Stimulated activated CD8-positive, alpha-beta memory T cell treated with anti-CD3 and anti-CD28 coated beads, Interleukin-12 subunit alpha, Interleukin-12 subunit beta, amount 100 ng/mL, for 24 hours (primary cell): Measurements from ENCODE around the gene WWP2.

Experiments used
- DNase-seq: peaks from one replicate; pipeline ENCODE4 v3.0.0-alpha.2; 2020; ENCODE audit errors: extremely low read depth

Gene WWP2

DNA sequence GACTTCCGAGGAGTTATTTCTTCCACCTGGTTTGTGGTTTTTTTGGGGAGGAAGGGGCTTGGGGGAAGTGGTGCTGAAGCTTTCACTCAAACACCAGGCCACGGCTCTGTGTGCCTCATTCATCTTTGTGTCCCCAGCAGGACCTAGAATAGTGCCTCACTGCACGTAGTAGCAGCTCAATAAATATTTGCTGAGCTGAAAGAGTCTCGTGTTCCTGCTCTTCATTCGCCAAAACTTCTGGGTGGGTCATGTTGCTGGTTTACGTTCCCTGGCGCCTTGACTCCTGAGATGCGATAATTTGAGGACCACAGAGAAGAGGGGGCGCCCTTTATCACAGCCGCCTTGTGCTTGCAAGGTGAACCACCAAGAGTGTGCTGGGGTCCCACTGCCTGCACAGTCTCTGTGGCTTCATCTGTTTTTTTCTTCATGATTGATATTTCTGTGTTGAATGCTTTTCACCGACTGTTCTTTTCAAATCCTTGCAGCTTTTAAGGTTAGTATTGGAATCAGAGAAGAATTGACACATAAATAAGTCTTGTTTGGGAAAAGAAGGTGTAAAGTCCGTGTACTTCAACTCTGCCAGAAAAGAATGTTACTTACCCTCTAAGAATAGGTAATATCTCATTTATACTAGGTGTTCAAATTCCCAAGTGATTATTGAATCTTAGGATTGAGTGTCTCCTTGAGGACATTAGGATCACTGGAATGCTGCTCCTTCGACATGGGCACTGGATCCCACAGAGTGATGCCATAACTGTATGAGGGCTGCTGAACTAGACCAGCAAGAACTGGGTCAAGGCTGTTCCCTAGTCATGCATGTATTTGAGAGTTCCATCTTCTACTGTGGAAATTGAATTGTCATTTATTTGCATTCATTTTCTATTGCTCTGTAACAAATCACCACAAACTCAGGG, 96.3 kb downstream of the WWP2 start:
- DNase-seq, result no peak

DNA sequence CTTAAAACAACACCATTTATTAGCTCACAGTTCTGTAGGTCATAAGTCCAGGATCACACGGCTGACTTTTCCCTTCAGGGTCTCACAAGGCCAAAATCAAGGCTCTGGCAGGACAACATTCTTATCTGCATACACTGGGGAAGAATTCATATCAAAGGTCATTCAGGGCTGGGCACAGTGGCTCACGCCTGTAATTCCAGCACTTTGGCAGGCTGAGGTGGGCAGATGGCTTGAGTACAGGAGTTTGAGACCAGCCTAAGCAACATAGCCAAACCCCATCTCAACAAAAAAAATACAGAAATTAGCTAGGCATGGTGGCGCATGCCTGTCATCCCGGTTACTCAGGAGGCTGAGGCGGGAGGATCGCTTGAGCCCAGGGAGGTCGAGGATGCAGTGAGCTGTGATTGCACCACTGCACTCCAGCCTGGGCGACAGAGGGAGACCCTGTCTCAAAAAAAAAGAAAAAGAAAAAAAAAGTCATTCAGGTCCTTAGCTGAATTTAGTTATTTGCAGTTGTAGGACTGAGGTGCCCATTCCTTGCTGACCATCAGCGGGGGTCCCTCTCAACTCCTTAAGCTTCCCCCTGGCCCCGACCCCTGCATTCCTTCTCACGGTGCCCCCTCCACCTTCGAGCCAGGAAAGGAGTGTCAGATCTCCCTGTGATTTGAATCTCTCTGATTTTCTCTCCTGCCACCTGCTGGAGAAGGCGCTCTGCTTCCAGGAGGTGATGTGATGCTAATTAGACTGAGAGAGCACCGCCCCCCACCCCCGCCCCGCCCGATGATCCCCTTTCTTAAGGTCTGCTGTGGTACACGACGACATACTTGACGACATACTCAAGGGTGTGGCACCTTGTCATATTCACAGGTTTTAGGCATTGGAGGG, 97.2 kb downstream of the WWP2 start:
- no peak for DNase-seq

DNA sequence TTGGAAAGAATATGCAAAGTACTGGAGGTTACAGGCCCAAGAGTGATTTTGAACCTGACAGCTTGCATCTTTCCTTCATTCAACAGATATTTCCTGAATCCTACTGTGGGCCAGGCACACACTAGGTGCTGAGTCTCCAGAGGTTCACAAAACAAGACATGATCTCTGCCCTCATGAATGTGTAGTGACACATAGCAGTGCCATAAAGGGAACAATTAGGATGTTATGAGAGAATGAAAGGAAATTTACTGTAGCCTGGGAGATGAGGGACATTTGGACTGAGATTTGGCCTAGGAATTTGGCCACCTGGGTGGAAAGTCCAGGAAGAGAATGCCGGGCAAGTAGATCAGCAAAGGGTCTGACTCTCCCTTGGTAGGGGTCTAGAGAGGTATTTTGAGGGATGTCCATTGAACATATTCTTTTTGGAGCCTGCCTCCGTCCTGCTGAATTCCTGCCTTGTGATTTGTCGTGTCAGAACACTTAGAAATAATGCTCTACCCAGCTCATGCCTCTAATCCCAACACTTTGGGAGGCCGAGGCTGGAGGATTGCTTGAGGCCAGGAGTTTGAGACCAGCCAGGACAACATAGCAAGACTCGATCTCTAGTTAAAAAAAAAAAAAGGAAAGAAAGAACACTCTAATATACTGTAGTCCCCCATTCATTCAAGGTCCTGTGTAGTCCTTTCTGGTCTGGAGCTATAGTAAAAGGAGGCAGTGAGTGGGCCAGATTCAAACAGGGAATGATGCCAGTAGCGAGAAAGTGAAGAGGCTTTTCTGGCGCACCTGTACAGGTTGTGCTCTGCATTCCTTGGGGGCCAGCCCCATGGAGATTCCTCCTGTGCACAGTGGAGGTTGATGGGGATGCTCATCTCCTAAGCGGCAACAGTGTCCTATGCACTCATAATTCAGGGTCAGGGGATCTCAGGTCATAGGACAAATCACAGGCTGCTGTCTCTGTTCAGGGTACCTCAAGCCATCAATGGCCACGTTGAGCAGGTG, 98.4 kb downstream of the WWP2 start:
- no peak for DNase-seq

DNA sequence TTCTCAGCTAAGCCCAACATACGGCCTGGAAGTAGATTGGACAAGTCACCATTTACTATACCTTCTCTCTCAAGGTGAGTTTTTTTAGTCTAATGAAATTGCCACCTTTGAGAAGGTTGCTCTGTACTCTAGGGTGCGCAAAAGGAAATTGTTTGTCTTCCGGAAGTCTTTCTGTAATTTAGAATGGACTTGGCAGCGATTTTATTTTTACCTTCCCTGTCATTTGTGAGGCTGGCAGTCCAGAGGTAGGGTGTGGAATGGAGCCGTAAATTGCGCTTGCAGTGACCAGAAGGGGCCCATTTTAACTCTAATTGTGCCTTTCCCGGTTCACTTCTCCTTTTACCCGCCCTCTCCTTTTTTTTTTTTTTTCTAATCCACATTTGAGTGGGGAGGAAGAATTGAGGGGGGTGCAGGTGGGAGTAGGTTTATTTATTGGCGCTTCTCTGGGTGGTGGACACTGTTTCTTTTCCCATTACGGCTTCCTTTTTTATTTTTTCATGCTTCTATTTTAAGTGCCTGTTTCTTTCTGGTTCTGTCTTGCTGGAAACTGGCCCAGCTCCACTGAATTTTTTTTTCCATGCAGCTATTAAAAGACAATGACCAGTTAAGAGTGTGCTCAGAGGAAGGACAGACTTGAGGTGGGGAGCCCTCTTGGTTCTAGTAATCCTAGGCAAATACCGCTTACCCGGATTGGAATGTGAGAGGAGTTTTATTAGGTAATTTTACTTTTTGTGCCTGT, 99.3 kb downstream of the WWP2 start:
- DNase-seq, result no peak

DNA sequence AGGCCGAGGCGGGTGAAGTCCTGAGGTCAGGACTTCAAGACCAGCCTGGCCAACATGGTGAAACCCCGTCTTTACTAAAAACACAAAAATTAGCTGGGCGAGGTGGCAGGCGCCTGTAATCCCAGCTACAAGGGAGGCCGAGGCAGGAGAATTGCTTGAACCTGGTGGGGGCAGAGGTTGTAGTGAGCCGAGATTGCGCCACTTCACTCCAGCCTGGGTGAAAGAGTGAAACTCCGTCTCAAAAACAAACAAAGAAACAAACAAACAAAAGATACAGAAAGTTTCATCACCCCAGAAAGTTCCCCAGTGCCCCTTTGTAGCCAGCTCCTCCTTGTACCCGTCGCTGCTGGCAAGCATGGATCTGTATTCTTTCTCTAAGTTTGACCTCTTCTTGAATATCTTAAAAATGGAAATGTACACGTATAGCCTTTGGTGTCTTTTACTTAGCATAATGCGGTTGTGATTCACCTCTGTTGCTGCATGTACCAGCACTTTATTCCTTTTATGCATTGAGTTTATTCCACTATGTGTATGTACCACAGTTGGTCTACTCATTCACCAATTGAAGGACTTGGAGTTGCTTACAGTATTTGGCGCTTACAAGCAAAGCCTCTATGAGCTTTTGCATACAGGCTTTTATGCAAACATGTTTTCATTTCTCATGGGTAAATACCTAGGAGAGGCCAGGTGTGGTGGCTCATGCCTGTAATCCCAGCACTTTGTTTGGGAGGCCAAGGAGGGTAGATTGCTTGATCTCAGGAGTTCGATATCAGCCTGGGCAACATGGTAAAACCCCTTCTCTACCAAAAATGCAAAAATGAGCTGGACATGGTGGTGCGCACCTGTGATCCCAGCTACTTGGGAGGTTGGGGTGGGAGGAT, 101.5 kb downstream of the WWP2 start:
- DNase-seq, result no peak

DNA sequence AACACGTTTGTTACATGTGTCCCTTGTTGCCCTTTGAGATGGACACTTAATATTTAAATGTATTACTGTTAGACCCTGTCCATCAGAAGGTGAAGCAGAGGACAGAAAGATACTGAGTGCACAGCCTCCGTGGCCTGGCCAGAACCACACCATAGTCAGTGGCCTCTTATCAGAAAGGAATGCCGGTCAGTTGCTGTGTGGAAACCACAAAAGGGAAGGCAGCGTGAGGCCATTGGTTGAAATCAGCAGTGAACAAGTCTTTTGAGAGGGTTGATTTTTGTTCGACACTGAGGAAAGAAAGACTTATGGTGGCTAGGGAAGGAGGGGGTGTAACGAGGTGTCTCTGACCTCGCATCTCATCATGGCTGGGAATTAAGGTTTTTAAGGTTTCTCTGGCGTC, 103.6 kb downstream of the WWP2 start:
- DNase-seq, result no peak

DNA sequence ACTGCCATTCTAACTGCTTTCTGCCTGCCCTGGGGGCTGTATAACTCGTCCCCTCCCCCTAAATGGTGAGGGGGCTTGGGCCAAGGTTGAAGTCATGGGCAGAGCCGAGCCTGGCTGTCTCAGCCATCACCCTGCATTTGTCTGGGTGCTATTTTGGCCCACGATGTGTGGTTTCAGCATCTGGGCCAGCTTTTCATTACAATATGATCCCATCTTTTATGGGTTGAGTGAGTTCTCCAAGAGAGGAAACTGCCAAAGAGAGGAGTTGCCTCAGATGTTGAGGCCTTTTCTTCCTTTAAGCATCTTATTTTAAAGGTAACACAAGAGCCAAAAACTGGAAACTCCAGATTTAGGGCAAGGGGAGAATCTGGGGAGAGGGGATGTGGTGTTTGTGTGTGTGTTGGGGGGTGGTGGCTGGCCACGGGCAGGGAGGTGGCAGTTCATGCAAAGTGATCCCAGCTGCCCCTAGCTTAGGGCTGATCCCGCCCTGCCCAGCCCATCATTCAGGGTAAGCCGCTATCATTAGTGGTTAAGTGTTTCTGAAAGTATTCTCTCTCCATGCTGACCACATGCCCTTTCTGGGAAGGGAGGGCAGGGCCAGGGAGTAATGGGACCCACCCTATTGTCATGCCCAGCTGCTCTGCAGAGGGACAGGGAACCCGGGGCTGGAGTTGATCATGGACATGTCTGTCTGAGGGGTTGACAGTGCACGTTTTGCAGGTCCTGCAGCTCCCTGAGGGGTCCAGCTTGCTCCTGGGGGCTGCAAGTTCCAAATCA, 105.8 kb downstream of the WWP2 start:
- DNase-seq, result no peak

DNA sequence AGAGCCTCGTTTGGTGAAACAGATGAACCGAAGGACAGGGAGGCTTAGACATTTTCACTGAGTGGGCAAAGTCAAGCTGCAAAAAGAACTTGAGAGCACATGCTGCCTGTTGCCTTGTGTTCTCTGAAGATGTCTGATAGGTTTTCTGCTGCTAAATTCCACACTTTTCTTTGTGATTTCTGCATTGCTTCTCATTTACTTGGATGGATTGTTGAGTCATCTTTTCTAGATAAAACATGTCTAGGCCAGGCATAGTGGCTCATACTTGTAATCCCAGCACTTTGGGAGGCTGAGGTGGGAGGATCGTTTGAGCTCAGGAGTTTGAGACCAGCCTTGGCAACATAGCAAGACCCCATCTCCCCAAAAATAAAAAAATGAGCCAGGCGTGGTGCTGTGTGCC, 108.6 kb downstream of the WWP2 start:
- no peak for DNase-seq

DNA sequence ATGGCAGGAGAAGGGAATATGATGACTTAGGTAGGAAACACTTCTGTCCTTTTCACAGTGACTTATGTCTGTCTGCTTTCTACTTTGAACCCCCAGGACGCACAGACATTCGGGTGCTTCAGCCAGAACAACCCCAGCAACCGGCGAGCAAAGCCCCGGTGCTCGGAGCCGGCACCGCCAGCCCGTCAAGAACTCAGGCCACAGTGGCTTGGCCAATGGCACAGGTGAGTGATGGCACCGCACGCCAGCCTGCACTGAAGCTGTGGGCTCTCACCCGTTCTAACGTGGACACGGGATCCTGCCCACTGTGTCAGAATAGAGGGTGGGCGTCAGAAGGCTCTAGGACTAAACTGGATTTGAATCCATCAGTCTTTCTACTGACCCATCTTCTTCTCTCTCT, 109.6 kb downstream of the WWP2 start:
- no peak for DNase-seq

DNA sequence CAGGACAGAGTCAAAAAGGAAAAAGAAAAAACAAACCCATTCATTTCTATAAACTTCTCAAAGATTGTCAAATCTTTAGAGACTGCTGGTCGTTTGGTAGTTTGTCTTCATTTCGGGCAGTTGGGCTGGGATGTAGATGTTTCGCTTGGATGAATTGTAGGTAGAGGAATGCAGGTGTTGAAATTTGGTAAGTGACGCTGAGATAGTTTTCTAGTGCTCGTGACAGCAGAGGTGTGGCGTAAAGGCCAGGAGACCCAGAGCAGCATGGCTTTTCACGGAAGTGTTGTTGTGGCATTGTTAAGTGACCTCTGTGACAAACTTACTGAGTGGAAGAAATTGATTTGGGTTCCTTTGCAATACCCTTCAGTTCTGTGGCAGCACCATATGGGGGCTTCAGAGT, 110.8 kb downstream of the WWP2 start:
- DNase-seq, result no peak

DNA sequence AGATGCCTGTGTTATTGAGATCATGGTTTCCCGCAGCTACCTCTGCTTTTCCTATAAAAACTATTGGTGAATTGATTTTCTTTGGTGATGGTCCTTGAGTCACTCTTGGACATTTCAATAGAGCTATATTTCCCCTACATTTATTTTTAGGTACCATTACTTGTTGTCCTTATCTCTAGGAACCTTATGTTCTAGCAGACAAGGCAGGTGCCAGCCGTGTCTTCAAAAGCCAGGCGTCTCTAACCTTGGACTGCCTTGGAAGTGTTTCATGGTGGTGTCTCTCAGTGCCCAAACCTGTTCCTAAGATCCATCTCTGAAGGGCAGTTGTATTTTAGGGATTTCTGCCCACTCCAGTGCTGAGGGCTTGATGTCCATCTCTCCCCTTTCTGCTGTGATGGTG, 111.7 kb downstream of the WWP2 start:
- DNase-seq, result no peak

DNA sequence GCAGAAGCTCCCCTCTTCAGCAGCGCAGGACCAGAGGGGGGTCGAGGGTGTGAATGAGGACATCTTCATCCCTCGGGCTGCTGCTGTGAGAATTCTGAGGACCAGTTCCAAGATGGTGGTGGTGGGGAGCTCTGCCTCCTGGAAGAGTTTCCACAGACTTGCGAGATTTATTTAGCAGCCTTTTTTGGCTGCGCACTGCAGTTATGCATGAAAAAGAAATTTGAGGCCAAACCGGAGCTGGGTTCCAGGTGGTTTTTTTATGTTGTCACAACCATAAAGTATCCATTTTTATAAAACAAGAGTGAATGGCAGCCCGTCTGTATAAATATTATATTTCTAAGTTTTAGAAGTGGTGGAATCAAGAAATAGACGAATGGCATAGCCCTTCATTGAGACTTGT, 112.1 kb downstream of the WWP2 start:
- DNase-seq, result no peak

DNA sequence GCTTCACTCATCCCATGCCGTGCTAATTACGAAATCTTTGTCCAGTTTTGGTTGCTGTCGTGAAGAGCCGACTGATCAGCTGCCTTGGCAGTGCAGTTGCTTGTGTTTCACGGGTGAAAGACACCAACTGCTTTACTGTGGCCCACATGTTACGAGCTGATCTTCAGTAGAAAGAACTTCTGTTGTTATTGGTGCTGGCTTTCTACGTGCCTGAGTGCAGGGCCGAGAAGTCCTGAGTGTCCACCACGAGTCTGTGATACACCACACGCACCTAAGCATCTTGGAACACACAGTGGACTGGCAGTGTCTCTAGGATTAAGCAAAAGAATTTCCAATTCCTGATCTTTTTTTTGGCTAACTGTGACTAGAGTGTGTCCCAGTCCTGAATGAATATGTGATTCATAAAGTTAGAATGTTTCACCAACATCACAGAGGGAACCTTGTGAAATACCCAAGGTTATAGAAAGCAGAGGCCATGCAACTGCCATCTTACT, 118.6 kb downstream of the WWP2 start:
- DNase-seq, result no peak

DNA sequence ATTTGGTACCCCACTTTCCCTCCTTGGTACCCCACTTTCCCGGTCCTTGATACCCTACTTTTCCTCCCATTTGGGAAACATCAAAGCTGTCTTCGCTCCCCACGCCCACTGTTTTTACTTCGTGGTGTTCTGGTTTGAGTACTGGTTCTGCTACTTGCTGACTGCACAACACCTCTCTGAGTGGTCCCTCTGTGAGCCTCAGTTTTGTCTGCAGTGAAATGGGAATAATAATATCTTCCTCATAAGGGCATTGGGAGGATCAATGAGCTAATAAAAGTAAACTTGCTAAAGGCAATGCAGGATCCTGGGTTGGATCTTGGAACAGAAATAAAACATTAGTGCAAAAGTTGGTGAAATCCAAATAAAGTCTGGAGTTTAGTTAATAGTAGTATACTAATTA, 119.0 kb downstream of the WWP2 start:
- DNase-seq, result no peak

DNA sequence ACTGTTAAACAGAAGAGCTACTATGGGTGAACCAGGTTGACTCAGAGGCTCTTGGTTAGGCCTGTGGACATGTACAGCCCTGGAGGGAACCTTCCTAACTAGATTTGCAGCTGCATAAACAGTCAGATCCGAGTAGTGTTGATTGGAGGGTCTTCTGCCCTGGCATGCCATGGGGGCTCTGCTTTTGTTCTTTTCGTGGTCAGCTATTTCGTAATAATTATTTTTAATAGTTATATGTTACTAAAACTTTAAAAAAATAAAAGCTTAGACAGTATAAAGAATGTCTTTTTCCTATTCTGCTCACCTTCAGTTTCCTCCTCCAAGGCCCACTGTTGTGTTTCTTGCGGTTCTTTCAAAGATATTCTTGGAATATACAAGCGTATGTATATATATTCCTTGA, 121.6 kb downstream of the WWP2 start:
- DNase-seq, result no peak

DNA sequence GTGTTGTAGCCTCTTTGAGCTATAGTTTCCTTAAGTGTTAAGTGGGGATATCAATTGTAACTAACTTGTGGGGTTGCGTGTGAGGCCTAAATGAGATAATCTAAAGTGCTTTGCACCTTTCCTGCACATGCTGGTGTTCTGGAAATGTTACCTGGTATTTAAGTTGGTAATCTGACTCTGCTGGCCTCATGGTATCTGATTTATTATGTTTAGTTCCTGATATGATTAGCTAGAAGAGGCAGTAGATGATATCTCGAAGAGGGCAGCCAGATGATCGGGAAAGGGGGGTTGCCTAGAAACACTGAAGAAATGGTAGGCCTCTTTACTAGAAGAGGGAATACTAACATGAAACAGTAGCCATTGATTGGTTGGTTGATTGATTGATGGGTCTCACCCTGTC, 123.6 kb downstream of the WWP2 start:
- DNase-seq, result no peak

DNA sequence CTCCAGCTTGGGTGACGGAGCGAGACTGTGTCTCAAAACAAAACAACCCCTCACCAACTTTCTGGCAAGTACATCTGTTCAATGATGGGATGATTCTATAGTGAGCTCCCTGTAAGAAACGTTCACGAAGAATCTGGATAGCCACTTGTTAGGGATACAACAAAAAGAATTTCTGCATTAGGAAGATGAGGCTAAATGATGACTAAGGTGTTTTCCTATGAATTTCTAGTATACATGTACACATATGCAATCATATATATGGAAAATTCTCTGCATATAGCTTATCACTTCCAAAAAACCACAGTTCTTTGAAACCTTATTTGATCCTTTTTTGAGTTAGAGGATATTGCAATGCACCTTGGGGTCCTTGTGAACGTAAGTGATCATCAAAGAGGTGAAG, 124.6 kb downstream of the WWP2 start:
- no peak for DNase-seq

DNA sequence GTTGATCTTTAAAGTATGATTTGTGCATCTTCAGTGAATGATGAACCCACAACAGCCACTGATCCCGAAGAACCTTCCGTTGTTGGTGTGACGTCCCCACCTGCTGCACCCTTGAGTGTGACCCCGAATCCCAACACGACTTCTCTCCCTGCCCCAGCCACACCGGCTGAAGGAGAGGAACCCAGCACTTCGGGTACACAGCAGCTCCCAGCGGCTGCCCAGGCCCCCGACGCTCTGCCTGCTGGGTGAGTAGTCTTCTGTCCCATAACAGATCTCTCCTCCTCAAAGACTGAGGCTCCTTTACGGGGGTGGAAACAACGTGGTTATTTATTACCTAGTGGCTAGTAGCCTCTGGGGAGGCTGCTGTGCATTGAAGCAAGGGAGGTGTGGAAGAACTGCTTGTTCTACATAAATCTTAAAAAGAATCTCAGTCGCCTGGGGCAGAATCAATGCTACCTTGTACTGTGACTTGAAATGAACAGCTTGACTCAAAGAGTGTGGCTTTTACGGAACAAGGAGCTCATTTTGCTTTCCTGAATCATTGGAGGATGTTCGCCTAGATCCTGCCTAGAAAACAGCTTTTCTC, 126.0 kb downstream of the WWP2 start:
- no peak for DNase-seq
